ENCODE measurements around the gene ZNF587.
"Not testable (repeated sequence)": the region's sequence is repeated elsewhere in the genome, so short reads cannot be mapped to it uniquely, and the experiment has no call there.

DNA sequence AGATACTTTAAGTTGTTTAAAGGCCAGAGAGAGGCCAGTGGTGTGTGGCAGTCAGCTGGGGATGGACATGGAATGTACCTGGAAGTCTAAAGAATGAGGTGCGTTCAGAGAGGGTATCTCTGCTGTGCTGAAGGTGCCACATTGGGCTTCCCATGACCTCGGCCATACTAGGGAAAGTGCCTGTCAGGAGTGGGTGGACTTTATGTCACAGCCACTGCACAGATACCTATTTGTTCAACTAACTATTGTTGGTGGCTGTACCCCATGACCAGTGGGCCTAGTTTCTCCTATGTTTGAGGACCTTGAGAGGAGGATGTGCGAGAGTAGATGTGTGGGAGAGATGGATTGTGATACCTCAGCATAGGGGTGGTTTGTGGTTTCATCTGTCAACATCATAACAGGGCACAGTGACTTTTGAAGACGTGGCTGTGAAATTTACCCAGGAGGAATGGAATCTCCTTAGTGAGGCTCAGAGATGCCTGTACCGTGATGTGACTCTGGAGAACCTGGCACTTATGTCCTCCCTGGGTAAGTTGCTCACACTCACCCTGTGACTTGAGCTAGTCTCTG is 11.0 kb upstream of the ZNF587 start:
- TF ChIP-seq CTCF (IDR thresholded peaks at IDR 0.05; ENCODE audit: control extremely low read depth in 1 of 3, insufficient read depth in 1 of 3, low read depth in 1 of 3, low read length in 3 of 3); POLR2AphosphoS5 (IDR thresholded peaks at IDR 0.05; ENCODE audit: low read depth, low read length); POLR2A (IDR thresholded peaks at IDR 0.05; ENCODE audit: control extremely low read depth in 1 of 2, low read depth in 2 of 2, low read length in 2 of 2): not testable (repeated sequence)

Measured in H1 (cell line).